H7 (cell line): Measurements from ENCODE around the gene RTN4. TPM values are rescaled to one million over a fixed set of nuclear protein-coding genes. Genes with fewer than 3 reads are reported as not detected.
A peak's percentile ranks its signal among the peaks of the same experiment; 100 is the strongest.

Source experiments
- DNase-seq: peaks from one replicate; pipeline ENCODE4 v3.0.0; 2012
- H3K27me3 ChIP-seq: 2 replicates; pipeline ENCODE4 v1.6.0; 2011; ENCODE audit warnings: mild to moderate bottlenecking, low read length; ENCODE audit not compliant: control insufficient read depth, insufficient read depth
- H3K36me3 ChIP-seq: replicated peaks from 2 replicates; pipeline ENCODE4 v1.5.1; 2011; ENCODE audit warnings: low read length; ENCODE audit not compliant: control insufficient read depth, insufficient read depth
- H3K4me3 ChIP-seq: 2 replicates; pipeline ENCODE4 v1.5.1; 2011; ENCODE audit warnings: low read depth, mild to moderate bottlenecking, control low read depth, low read length, moderate library complexity; ENCODE audit not compliant: insufficient read depth
- total RNA-seq: library from RNA; depleted of rRNA; stranded (reverse); fragments of >200 nt; shearing (Covaris generic); gene quantifications from 2 replicates; pipeline ENCODE4 v1.2.3, GENCODE V29; 2014

The RTN4 gene
- total RNA-seq, 1 experiment from 2014 or later: 136 TPM

- no peaks in the 10 kb centered on the region for H3K27me3 ChIP-seq
- no peak overlapping the region for H3K4me3 ChIP-seq
- no peak for DNase-seq
- peaks cover 2% of the 10 kb centered on the region for H3K36me3 ChIP-seq
Observed at GRCh38 chr2:54966165-54966832, 84.0 kb downstream of the RTN4 start.

- no peak for DNase-seq
Observed at GRCh38 chr2:54965425-54965824, 84.8 kb downstream of the RTN4 start.

GRCh38 chr2:54964816-54965215 is 85.4 kb downstream of the RTN4 start:
- Histone ChIP-seq H3K27me3 (no peaks in the 10 kb centered on the region), H3K36me3 (peaks cover 1% of the 10 kb centered on the region), H3K4me3 (no peak overlapping the region)
- no peak for DNase-seq

More at GRCh38 chr2:54965425-54965824, 84.8 kb downstream of the RTN4 start:
- H3K36me3 ChIP-seq: peaks cover 2% of the 10 kb centered on the region
- H3K4me3 ChIP-seq: no peak overlapping the region
- no peaks in the 10 kb centered on the region for H3K27me3 ChIP-seq

- Histone ChIP-seq H3K27me3 (no peaks in the 10 kb centered on the region), H3K4me3 (no peak overlapping the region), H3K36me3 (no peaks in the 10 kb centered on the region)
- no peak for DNase-seq
Observed at GRCh38 chr2:54964271-54964670, 86.0 kb downstream of the RTN4 start.

- H3K36me3 ChIP-seq: no peaks in the 10 kb centered on the region
- H3K27me3 ChIP-seq: no peaks in the 10 kb centered on the region
- H3K4me3 ChIP-seq: no peak overlapping the region
- DNase-seq: no peak
Observed at GRCh38 chr2:54963476-54963875, 86.8 kb downstream of the RTN4 start.

- Histone ChIP-seq H3K4me3 (no peak overlapping the region), H3K27me3 (no peaks in the 10 kb centered on the region), H3K36me3 (no peaks in the 10 kb centered on the region)
- DNase-seq: no peak
Observed at GRCh38 chr2:54962935-54963440, 87.3 kb downstream of the RTN4 start.

GRCh38 chr2:54962511-54962910 is 87.7 kb downstream of the RTN4 start:
- DNase-seq: no peak
- Histone ChIP-seq H3K27me3 (no peaks in the 10 kb centered on the region), H3K36me3 (no peaks in the 10 kb centered on the region), H3K4me3 (no peak overlapping the region)

GRCh38 chr2:54960164-54960563 is 90.1 kb downstream of the RTN4 start:
- Histone ChIP-seq H3K27me3 (no peaks in the 10 kb centered on the region), H3K36me3 (no peaks in the 10 kb centered on the region), H3K4me3 (no peak overlapping the region)
- peak; percentile 44 for DNase-seq

GRCh38 chr2:54958717-54959371 is 91.4 kb downstream of the RTN4 start:
- DNase-seq: no peak
- no peaks in the 10 kb centered on the region for H3K27me3 ChIP-seq
- H3K36me3 ChIP-seq: no peaks in the 10 kb centered on the region
- H3K4me3 ChIP-seq: no peak overlapping the region

GRCh38 chr2:54957321-54957999 is 92.8 kb downstream of the RTN4 start:
- peak; percentile 81 for DNase-seq
- no peaks in the 10 kb centered on the region for H3K36me3 ChIP-seq
- no peaks in the 10 kb centered on the region for H3K27me3 ChIP-seq
- H3K4me3 ChIP-seq: no peak overlapping the region

GRCh38 chr2:54956111-54956627 is 94.1 kb downstream of the RTN4 start:
- Histone ChIP-seq H3K36me3 (no peaks in the 10 kb centered on the region), H3K4me3 (no peak overlapping the region), H3K27me3 (no peaks in the 10 kb centered on the region)
- no peak for DNase-seq

- Histone ChIP-seq H3K27me3 (no peaks in the 10 kb centered on the region), H3K4me3 (no peak overlapping the region), H3K36me3 (no peaks in the 10 kb centered on the region)
- no peak for DNase-seq
Observed at GRCh38 chr2:54955358-54956110, 94.7 kb downstream of the RTN4 start.

- Histone ChIP-seq H3K36me3 (no peaks in the 10 kb centered on the region), H3K4me3 (no peak overlapping the region), H3K27me3 (no peaks in the 10 kb centered on the region)
- DNase-seq: no peak
Observed at GRCh38 chr2:54954705-54955357, 95.4 kb downstream of the RTN4 start.

GRCh38 chr2:54954158-54954557 is 96.1 kb downstream of the RTN4 start:
- Histone ChIP-seq H3K4me3 (no peak overlapping the region), H3K36me3 (no peaks in the 10 kb centered on the region), H3K27me3 (no peaks in the 10 kb centered on the region)
- no peak for DNase-seq
